Activated CD8-positive, alpha-beta memory T cell treated with anti-CD3 and anti-CD28 coated beads for 24 hours (primary cell): ENCODE results near the gene FBXO44.

ENCODE experiments used
- DNase-seq: peaks from one replicate; pipeline ENCODE4 v3.0.0-alpha.2; 2020

The FBXO44 gene

DNA sequence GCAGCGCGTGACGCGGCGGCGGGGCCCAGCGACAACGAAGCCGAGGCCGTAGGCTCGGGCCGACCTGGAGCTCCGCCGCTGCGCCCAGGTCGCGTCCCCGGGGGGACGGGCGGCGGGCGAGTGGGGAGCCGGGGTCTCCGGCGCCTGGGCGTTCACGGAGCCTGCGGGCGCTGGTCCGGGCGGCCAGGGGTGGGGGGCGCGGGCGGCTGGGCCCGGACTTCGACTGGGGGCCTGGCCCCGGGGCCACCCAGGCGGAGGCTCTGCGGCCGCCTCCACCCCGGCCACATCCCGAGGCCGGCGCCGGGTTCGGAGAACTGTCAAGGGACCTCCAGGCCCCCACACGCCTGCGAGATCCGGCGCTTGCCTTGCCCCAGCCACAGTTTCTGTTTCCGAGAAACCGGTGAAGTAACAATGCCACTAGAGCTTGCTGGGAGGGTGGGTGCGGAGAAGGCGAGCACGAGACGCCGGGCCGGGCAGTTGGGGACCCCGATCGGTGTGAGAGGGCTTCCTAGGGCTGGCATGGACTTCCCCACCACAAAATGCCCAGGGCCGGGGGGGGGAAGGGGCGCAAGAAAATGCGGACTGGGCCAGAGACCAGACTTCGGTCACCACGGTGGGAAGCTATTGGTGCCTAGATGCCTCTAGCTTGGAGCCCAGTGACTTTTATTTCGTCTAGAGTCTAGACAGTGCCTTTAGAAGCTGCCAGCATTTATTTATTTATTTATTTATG is 9.8 kb downstream of the FBXO44 start:
- peak; percentile 88 for DNase-seq

DNA sequence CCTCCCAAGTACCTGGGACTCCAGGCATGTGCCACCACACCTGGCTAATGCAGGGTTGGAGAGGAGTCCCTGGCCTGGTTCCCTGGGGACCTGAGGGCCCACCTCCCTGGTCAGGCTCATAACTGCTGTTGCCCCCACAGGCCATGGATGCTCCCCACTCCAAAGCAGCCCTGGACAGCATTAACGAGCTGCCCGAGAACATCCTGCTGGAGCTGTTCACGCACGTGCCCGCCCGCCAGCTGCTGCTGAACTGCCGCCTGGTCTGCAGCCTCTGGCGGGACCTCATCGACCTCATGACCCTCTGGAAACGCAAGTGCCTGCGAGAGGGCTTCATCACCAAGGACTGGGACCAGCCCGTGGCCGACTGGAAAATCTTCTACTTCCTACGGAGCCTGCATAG is 13.8 kb downstream of the FBXO44 start:
- DNase-seq = no peak

DNA sequence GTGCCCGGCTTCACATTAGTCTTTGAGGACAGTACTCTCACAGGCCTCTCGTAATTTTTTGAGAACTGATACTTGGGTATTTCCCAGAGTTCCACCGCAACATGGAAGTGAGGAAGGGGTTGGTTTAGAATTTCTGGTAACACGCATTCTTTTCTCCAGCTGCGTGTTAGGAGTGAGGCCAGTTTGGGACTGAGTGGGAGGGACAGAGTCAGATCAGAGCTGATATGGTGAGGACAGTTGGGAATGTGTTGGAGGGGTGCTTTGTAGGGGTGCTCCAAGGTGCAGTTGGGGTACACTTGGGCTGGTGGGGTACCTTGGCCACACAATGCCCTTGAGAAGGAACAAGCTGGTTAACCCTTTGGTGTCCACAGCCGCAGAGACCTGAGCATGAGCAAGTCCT is 16.1 kb downstream of the FBXO44 start:
- no peak for DNase-seq

DNA sequence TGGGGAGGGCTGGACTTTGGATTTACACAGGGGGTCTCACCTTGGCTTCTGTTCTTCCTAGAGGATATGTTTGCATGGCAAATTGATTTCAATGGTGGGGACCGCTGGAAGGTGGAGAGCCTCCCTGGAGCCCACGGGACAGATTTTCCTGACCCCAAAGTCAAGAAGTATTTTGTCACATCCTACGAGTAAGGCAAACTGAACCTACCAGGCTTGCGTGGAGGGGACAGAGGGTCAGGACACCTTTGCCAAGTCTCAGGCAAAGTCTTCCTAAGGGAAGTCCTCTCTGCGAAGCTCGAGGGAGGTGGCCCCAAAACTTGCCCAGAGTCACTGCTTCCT is 16.5 kb downstream of the FBXO44 start:
- no peak for DNase-seq

DNA sequence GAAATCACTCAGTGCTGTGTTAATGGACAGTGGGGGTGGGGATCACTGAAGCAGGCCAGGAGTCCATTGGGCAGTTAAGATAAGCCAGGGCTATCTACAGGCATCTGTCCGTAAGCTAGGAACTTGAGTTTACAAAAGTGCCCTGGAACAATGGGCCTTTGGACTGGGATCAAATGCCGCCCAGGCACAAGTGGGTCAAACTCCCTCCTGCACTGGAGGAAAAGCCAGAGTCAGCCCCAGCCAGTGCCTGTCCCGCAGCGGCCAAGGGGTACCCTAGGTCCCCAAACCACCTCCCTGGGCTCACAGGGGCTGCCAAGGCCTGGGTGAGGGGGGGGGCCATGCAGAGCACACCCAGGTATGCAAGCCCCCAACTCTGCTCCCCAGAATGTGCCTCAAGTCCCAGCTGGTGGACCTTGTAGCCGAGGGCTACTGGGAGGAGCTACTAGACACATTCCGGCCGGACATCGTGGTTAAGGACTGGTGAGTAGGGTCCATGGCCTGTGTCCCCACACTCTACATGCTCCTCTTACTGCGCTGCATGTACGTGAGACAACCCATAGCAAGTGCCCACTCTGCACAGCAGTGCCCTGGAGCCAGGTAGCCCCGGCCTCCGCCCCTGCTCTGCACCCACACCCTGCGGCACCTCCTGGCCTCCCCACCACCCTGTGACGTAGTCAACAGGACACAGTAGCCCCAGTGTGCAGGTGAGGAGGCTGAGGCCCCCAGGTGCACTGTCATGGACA is 17.0 kb downstream of the FBXO44 start:
- DNase-seq = no peak

DNA sequence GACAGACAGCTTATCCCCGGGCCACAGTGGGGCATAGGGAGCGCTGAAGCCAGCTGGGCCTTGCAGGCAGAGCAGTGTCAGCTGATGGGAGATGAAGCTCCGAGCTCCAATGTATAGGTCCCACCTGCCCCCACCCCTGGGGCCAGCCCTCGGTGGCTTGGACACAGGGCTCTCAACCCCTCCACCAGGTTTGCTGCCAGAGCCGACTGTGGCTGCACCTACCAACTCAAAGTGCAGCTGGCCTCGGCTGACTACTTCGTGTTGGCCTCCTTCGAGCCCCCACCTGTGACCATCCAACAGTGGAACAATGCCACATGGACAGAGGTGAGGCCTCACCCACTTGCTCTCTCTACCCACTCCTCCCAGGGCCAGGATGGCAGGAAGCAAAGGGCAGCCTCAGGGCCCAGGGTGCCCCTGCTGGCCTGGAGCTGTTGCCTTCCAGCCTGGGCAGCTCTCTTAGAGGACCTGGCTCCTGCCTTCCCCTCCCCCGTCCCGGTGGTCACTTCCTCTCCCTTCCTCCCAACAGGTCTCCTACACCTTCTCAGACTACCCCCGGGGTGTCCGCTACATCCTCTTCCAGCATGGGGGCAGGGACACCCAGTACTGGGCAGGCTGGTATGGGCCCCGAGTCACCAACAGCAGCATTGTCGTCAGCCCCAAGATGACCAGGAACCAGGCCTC is 18.6 kb downstream of the FBXO44 start:
- DNase-seq = no peak

DNA sequence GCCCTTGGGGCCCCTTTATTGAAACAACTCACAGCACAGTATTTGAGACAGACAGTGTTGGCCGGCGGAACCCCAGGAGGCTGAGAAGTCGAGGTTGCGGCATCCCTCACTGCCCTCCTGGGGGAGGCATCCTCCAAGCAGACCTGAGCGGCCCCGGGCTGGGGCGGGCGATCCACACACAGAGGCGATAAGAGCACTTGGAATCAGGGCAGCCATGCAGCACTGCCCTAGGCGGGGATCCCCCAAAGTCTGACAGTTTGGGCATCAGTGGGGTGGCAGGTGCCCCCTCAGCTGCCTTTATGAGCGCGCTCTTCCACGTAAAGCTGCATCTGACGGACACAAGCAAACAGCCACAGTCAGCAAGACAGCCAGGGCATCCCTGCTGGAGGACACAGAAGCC is 19.8 kb downstream of the FBXO44 start:
- DNase-seq = no peak

DNA sequence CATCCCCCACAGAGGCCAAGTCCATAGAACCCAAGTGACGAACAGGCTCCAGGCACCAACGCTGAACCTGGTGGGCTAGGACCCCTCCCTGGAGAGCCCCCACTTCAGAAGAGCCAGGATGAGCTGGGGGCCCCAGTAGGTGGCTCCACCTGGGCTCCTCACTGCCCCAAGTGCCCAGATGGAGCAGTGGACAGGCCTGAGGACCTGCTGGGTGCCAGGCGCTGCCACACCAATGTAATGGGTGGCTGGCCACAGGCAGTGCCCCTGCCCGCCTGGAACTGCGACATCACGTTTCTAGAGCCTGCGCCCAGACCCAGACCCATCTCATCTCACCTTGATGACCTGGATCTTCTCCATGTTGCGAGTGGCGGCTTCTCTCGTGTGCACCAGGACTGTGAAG is 20.6 kb downstream of the FBXO44 start:
- no peak for DNase-seq

DNA sequence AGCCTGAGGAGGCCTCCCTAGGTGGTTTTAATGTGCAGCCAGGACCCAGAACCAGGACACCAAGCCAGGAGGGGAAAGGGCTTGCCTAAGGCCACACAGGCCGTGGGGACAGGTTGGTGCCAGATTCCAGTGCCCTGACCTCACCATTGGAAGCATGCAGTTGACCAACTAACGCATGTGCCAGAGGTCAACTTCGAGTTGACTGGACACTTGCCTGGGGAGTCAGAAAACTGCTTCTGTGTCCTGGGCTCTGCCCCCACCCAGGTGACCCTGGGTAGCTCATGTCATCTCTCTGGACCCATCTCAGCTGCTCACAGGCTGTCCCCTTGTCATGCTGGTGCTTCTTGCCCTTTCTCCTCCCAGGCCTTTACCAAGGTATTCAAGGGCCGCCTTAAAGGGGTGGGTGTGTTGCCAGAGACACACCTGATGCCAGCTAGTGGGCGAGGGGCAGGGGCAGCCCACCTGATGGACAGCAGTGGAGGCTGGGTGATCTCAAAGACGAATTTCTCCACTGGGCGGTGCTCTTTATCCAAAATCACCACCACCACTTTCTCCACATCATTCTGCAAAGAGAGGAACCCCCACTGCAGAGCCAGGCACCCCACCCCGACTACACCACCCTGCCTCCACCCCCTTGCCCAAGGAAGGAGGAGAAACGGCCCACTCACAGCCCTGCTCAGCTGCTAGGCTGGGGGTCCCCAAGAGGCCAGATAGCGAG is 21.9 kb downstream of the FBXO44 start:
- no peak for DNase-seq

DNA sequence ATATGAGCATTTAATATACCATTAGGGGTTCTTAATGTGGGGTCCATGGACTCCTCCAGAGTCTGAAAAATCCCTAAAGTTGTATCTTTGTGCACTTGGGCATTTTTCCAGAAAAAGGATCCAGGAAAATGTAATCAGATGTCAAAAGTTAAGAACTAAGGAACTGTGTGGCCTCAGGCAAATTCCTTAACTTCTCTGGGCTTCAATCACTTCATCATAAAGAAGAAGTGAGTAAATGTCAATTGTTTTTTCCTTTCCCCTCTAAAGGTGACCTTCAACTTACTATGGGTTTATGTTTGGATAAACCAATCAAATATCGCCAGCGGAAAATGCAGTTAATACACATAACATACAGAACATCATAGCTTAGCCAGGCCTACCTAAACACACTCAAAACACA is 23.8 kb downstream of the FBXO44 start:
- DNase-seq = no peak

DNA sequence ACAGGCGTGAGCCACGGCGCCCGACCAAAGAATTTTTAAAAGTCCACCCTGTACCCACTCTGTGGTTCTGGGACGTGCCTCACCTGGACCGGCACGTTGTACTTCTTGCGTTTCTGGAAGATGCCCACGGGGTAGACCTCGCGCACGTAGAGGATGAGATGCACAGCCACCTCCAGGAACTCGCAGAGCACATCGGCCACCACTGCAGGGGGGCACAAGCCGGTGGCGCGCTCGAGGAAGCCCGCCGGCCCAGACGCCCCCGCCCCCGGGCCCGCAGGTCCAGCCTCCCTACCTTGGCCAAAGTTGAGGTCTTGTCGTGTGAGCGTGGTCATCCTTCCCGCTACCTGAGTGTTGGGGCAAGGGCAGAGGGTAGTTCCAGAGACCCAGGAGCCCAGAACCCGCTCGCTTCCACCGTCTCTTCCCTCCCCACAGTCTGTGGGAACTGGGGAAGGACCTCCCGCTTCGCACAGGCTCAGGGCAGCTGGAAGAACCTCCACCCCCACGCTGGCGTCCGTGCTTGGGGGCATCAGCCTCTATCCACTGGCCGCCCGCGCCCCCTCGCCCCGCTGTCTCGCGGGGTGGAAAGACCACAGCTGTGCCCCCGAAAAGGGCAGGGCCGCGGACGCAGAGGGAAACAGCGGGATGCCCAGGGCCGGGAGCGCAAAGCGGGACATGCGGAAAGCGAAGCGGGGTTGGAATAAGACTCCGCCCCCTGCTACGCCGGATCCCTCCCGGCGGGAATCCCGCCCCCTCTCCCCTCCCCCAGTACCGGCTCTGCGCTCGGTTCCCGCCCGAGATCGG is 25.8 kb downstream of the FBXO44 start:
- DNase-seq = no peak

DNA sequence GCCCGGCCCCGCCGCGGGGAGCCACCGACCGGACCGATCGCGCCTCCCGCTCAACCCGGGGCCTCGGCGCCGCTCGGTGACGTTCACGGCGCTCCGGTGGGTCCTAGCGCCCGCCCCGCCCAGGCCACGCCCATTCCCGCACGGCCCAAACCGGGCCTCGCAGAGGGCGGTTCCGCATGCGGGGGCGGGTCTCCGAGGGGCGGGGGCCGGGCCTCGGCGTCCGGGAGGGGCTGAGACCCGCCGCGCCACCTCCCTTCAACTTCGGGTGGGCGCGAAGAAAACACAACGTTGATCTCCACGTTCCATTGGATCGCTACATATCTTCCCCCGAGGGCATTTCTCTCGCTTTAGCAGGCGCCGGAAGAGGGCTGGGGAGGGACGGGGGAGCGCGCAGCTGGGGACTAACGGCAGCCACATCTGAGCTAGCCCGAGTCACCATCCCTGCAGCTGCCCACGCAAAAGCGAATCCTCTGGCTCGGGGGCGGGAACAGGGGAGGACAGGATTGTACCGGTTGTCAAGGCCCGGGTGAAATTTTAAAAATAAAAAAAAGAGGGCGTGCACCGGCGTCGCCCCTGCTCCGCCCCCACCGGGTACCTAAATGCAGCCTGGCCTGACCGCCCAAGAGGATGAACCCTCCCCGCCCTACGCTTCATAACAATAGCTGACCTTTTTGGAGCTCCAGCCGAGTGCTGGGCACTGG is 26.5 kb downstream of the FBXO44 start, which contains the start of gene MAD2L2:
Gene MAD2L2, minus strand, starts transcription at position 78 of the 701 bp plus-strand sequence. CDS start 547 bp downstream, outside the sequence.
- peak; percentile 96 for DNase-seq

DNA sequence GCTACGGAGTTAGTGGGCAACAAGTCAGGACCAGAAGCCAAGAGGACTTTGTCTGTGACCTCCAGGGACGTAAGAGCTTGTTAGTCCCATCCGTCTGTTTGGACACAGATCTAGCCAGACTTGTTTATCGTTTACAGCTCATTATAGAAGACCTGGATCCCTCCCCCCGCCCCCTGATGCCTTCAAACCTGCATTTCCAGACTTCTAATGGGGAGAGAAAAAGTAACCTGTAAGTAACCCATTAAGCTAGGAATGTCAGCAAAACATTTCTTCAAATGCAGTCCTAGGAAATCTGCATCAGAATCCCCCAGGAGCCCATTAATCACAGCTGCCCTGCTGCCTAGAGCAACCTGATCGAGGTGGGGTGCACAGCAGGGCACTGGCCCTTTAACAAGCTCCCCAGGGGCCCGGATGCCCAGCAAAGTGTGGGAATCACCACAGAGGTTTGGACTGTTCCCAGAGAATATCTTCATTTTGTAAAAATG is 27.7 kb downstream of the FBXO44 start:
- DNase-seq = no peak

DNA sequence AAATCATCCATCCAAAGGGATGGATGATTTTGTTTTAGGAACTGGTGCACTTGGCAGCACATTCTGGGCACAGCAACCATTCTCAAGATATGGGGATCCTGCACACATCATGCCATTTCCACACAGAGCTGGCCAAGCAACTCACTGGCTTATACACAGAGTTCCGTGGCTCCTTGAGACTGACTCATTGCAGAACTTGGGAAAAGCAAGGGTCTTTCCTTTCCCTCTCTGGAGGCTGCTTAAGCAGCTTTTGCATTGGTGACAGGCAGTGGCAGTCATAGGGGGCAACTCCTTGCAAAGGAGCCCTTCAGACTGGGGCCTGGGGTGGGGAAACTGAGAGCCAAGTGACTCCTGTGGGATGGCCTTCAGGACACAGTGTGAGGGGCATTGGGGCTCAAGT is 28.1 kb downstream of the FBXO44 start:
- no peak for DNase-seq

DNA sequence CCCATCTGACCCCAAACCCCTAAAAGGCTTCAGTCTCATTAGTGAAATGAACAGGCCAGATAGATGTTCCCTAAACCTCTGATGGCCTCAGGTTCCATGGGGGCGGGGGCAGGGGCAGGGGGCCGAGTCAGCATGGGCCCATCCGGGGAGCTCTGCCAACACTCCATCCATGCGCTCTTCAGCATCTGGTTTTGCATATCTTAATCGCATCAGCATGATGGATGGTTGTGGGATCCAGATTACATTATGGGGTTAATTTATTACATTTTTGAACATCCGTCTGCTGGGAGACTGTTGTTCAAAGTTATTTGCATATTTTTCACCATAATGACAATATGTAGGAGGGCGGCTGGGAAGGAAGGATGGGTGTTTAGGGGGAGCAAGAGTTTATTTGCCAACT is 29.4 kb downstream of the FBXO44 start:
- no peak for DNase-seq

DNA sequence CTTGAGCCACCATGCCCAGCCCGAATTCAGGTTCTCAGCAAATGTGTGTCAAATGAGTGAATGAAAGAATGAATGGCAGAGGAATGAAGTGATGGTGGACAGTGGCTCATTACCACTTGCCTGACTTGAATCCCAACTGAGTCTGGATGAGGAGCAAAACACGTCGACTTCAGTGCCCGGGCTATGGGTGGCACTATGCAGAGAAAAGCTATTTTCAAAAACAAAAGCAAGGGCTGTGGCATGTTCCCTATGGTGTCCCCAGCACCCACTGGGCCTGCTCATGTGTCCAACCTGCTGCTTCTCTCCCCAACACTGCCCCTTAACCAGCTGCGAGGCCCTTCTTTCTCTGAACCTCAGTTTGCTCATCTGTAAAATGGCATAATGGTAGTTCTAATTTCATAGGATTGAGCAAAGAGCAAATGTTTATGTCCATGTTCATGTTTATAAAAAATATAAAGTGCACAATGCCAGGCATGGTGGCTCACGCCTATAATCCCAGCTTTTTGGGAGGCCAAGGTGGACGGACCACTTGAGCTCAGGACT is 30.6 kb downstream of the FBXO44 start:
- no peak for DNase-seq

DNA sequence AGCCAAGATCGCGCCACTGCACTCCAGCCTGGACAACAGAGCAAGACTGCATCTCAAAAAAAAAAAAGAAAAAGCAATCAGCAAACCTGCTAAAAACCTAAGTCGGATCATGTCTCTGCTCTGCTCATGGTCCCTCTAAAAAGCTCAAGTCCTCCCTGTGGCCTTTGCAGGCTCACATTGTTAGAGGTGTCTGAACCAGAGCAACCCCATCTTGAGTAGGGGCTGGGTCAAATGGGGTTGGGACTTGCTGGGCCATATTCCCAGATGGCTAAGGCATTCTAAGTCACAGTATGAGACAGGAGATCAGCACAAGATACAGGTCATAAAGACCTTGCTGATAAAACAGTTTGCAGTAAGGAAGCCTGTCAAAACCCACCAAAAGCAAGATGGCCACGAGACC is 33.8 kb downstream of the FBXO44 start:
- no peak for DNase-seq

DNA sequence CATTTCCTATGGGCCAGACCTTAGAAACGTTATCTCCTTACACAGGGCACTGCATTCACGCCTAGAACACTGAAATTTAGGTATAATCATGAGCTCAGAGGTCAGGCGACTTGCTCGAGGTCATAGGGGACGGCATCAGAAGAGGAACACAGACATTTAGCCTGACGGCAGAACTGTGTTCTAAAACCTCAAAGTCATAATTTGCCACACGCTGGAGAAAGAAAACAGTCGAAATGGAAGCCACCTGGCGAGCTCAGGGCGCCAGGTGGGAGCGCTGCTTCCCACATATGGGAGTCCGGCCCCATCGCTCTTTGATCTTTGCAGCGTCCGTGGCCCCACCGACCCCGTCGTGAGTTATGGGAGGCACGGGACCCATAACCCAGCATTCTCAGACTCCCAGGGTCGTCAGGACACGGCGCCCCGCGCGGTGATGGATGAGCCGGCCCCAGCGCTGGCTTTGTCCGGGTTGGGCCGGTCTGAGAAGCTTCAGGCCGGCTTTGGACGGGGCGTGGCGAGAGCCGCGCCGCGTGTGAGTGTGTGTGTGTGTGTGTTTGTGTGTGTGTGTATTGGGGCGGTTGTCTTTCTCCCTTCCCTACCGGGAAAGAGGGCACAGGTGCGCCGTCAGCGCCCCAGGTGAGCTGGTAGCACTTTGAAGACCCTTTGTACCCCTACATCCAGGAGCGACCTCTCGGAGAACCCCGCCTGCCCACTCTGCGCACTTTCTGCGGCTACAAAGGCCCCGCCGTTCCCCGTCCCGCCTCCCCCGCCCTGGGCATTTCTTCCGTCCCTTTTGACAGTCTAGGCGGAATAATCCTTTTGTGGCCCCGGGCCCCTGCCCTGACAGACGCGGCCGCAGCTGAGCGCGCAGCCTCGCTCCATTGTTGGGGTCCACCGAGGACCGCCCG is 36.0 kb downstream of the FBXO44 start:
- no peak for DNase-seq

DNA sequence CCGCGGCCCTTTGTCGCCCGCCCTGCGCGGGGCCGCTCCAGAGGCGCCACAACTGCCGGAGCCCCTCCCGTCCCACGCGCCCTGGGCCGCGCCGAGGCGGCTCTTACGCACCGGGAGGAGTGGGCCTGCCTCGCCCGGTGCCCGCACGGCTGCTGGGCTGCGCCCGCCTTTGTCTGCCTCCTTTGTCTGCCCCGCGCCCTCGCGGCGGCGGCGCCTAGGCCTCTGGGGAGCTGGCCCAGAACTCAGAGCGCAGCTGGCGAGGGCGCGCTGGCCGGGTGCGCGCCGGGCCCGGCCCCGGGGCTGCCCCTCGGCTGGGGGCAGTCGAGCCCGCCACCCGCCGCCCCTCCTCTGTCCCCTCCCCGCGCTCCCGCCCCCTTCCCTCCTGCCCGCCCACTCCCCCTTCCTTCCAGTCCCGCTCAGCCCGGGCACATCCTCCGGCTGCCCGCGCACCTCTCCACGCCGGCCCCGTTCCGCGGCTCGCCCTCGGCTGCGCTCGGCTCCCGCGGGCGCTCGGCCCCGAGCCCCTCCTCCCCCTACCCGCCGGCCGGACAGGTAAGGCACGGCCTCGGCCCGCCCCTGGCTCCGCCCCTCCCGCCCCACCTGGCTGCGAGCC is 36.7 kb downstream of the FBXO44 start, which contains the start of gene DRAXIN:
Gene DRAXIN, plus strand, starts transcription at position 409 of the 613 bp plus-strand sequence. CDS start 14,549 bp downstream, outside the sequence.
- DNase-seq = peak; percentile 67
